GM23338 (cell line): ENCODE results near the gene TAF11L11. TPM values are rescaled to one million over a fixed set of nuclear protein-coding genes. Genes with fewer than 3 reads are reported as not detected.
"Not testable (repeated sequence)": the region's sequence is repeated elsewhere in the genome, so short reads cannot be mapped to it uniquely, and the experiment has no call there.

Experiments
- ATAC-seq: fragments of 200-7000 bp; cut with Tn5 transposase; 3 replicates; pipeline ENCODE4 v1.9.1; 2020
- DNase-seq: peaks from one replicate; pipeline ENCODE4 v3.0.0-alpha.2; 2015; ENCODE audit warnings: low spot score
- H2AFZ ChIP-seq: fragments of 200-600 bp; sonication (generic); 2 replicates; pipeline ENCODE4 v1.8.0; 2016; ENCODE audit warnings: antibody characterized with exemption, mild to moderate bottlenecking, moderate library complexity
- H3F3A ChIP-seq: fragments of 200-600 bp; sonication (generic); replicated peaks from 2 replicates; pipeline ENCODE4 v1.8.0; 2017; ENCODE audit warnings: antibody characterized with exemption, mixed run types, low read depth
- H3K27ac ChIP-seq: fragments of 200-600 bp; sonication (generic); 2 replicates; pipeline ENCODE4 v1.6.1; 2016; ENCODE audit warnings: low read depth
- H3K27me3 ChIP-seq: fragments of 200-600 bp; sonication (generic); 2 replicates; pipeline ENCODE4 v1.8.0; 2016; ENCODE audit warnings: mild to moderate bottlenecking, mixed run types, moderate library complexity; ENCODE audit not compliant: insufficient read depth
- H3K36me3 ChIP-seq: fragments of 200-600 bp; sonication (generic); 2 replicates; pipeline ENCODE4 v1.8.0; 2016; ENCODE audit warnings: mild to moderate bottlenecking; ENCODE audit not compliant: insufficient read depth
- H3K4me1 ChIP-seq: fragments of 200-600 bp; sonication (generic); 2 replicates; pipeline ENCODE4 v1.8.0; 2016; ENCODE audit warnings: mild to moderate bottlenecking, moderate library complexity; ENCODE audit not compliant: insufficient read depth
- H3K4me2 ChIP-seq: fragments of 200-600 bp; sonication (generic); 2 replicates; pipeline ENCODE4 v1.7.1; 2017; ENCODE audit warnings: mixed run types
- H3K4me3 ChIP-seq: fragments of 200-600 bp; sonication (generic); 2 replicates; pipeline ENCODE4 v1.6.1; 2016; ENCODE audit warnings: mixed run types
- H3K79me2 ChIP-seq: fragments of 200-600 bp; sonication (generic); replicated peaks from 2 replicates; pipeline ENCODE4 v1.8.0; 2017; ENCODE audit warnings: mild to moderate bottlenecking; ENCODE audit not compliant: insufficient read depth
- H3K9me2 ChIP-seq: fragments of 200-600 bp; sonication (generic); 2 replicates; pipeline ENCODE4 v1.8.0; 2017; ENCODE audit not compliant: insufficient read depth
- H4K20me1 ChIP-seq: fragments of 200-600 bp; sonication (generic); replicated peaks from 2 replicates; pipeline ENCODE4 v1.8.0; 2017; ENCODE audit warnings: mild to moderate bottlenecking; ENCODE audit not compliant: insufficient read depth
- H3K27ac Mint-ChIP-seq: 2 replicates; pipeline ENCODE4 v1.8.0; 2020; ENCODE audit warnings: inconsistent platforms, mild to moderate bottlenecking, moderate library complexity, mixed read lengths
- H3K27me3 Mint-ChIP-seq: 3 replicates; pipeline ENCODE4 v1.8.0; 2022; ENCODE audit warnings: low read depth, mild to moderate bottlenecking, moderate library complexity, mixed read lengths, inconsistent platforms; ENCODE audit not compliant: insufficient read depth, poor library complexity
- H3K36me3 Mint-ChIP-seq: 3 replicates; pipeline ENCODE4 v1.8.0; 2021; ENCODE audit warnings: low read depth, mild to moderate bottlenecking, inconsistent platforms, moderate library complexity, mixed read lengths
- H3K4me1 Mint-ChIP-seq: 3 replicates; pipeline ENCODE4 v1.8.0; 2020; ENCODE audit warnings: mild to moderate bottlenecking, inconsistent platforms, mixed read lengths
- H3K4me3 Mint-ChIP-seq: 3 replicates; pipeline ENCODE4 v1.8.0; 2021; ENCODE audit warnings: moderate library complexity, mild to moderate bottlenecking, inconsistent platforms, mixed read lengths
- H3K9me3 Mint-ChIP-seq: 3 replicates; pipeline ENCODE4 v1.8.0; 2020; ENCODE audit warnings: moderate library complexity, mild to moderate bottlenecking, inconsistent platforms, mixed read lengths
- long read RNA-seq: library from polyadenylated mRNA; unstranded; transcript quantifications from one replicate; pipeline ENCODE4 v2.0.0, GENCODE V29; 2020; ENCODE audit not compliant: unreplicated experiment
- polyA plus RNA-seq: library from polyadenylated mRNA; unstranded; fragments of >200 nt; fragmentation: Nextera tagmentation; extraction: Ambion mirVana; gene quantifications from 2 replicates; pipeline ENCODE4 v1.2.1, GENCODE V29; 2016
- total RNA-seq: library from RNA; depleted of rRNA; stranded (reverse); fragments of >200 nt; shearing (Covaris generic); gene quantifications from 2 replicates; pipeline ENCODE4 v1.2.3, GENCODE V29; 2014; rRNA removed

TAF11L11 gene
- total RNA-seq (0.21 and 1.6 TPM in 2 replicates), polyA plus RNA-seq (not detected in 2 replicates)
- long read RNA-seq: 0 reads

DNA sequence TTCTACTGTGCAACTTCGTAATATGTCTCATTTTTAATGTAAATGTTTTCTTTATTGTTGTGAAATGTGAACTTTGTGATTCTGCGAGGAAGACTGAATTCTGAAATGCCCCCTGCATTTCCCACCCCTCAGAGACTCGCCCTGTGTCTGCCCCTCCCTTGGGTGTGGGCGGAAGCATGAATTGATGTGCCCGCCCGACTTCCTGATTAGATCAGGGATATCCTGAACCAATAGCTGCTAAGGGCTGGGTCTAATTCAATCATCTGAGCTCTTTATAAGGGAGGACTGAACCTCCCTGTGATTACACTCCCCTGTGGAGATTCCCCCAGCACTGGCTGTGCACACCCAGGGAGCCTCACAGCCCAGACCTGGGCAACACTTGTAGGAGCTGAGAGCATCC is at the start of gene TAF11L11:
Gene TAF11L11, plus strand, starts transcription at position 304 of the 400 bp plus-strand sequence.
- not testable (repeated sequence) for H3K27ac Mint-ChIP-seq, ATAC-seq, H3K4me1 Mint-ChIP-seq, H3K79me2 ChIP-seq, H4K20me1 ChIP-seq, H3K4me3 ChIP-seq, H3K9me3 Mint-ChIP-seq, H3K4me2 ChIP-seq, H3K27me3 ChIP-seq, H3K27ac ChIP-seq, DNase-seq, H3K9me2 ChIP-seq, H3F3A ChIP-seq, H3K4me3 Mint-ChIP-seq, H3K4me1 ChIP-seq, H3K27me3 Mint-ChIP-seq, H2AFZ ChIP-seq, H3K36me3 ChIP-seq, H3K36me3 Mint-ChIP-seq

DNA sequence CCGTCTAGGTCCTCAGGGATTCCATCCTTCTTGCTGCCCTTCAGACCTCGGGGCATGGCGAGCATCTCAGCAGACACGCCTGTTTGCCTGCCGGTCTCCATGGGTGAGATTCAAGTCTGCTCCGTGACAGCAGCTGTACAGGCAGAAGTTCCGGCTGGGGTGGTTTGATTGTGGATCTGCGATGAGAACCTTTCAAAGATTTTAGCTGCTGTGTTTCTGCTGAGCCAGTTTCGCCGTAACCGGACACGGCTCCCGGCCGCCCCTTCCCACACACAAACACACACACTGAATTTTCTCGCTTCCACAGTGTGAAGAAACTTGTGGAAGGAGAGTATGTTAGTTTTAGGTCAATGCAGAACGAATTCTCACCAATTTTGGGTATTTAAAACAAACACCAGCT is 18.3 kb upstream of the TAF11L11 start, which contains the start of gene TAF11L7:
Gene TAF11L7, minus strand, starts transcription at position 101 of the 400 bp plus-strand sequence.
- H3K4me1 Mint-ChIP-seq, H3K4me3 ChIP-seq, H3K9me2 ChIP-seq, H3K27ac ChIP-seq, H3K36me3 Mint-ChIP-seq, DNase-seq, H3K27ac Mint-ChIP-seq, H2AFZ ChIP-seq, H3K4me2 ChIP-seq, H3K4me1 ChIP-seq, H3K27me3 Mint-ChIP-seq, H4K20me1 ChIP-seq, H3K36me3 ChIP-seq, H3K27me3 ChIP-seq, H3K79me2 ChIP-seq, ATAC-seq, H3K9me3 Mint-ChIP-seq, H3K4me3 Mint-ChIP-seq, H3F3A ChIP-seq: not testable (repeated sequence)

DNA sequence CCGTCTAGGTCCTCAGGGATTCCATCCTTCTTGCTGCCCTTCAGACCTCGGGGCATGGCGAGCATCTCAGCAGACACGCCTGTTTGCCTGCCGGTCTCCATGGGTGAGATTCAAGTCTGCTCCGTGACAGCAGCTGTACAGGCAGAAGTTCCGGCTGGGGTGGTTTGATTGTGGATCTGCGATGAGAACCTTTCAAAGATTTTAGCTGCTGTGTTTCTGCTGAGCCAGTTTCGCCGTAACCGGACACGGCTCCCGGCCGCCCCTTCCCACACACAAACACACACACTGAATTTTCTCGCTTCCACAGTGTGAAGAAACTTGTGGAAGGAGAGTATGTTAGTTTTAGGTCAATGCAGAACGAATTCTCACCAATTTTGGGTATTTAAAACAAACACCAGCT is 13.1 kb upstream of the TAF11L11 start, which contains the start of gene TAF11L8:
Gene TAF11L8, minus strand, starts transcription at position 101 of the 400 bp plus-strand sequence.
- not testable (repeated sequence) for H3K27ac Mint-ChIP-seq, H3K79me2 ChIP-seq, DNase-seq, H4K20me1 ChIP-seq, H3K4me1 ChIP-seq, H3K4me1 Mint-ChIP-seq, H3K27me3 ChIP-seq, H2AFZ ChIP-seq, H3F3A ChIP-seq, ATAC-seq, H3K9me3 Mint-ChIP-seq, H3K9me2 ChIP-seq, H3K4me2 ChIP-seq, H3K4me3 ChIP-seq, H3K27ac ChIP-seq, H3K4me3 Mint-ChIP-seq, H3K36me3 ChIP-seq, H3K27me3 Mint-ChIP-seq, H3K36me3 Mint-ChIP-seq

DNA sequence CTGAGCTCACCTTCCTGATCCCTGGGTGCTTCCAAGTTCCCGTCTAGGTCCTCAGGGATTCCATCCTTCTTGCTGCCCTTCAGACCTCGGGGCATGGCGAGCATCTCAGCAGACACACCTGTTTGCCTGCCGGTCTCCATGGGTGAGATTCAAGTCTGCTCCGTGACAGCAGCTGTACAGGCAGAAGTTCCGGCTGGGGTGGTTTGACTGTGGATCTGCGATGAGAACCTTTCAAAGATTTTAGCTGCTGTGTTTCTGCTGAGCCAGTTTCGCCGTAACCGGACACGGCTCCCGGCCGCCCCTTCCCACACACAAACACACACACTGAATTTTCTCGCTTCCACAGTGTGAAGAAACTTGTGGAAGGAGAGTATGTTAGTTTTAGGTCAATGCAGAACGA is 9.7 kb upstream of the TAF11L11 start, which contains the start of gene TAF11L9:
Gene TAF11L9, minus strand, starts transcription at position 140 of the 400 bp plus-strand sequence.
- H3K79me2 ChIP-seq, H3K36me3 ChIP-seq, H3K36me3 Mint-ChIP-seq, H3K4me3 ChIP-seq, H3K9me2 ChIP-seq, H3K27ac Mint-ChIP-seq, H3K27me3 ChIP-seq, H3K4me1 Mint-ChIP-seq, H3K27me3 Mint-ChIP-seq, H3K4me2 ChIP-seq, DNase-seq, H3K4me3 Mint-ChIP-seq, H3K9me3 Mint-ChIP-seq, H2AFZ ChIP-seq, H3F3A ChIP-seq, ATAC-seq, H3K27ac ChIP-seq, H4K20me1 ChIP-seq, H3K4me1 ChIP-seq: not testable (repeated sequence)

DNA sequence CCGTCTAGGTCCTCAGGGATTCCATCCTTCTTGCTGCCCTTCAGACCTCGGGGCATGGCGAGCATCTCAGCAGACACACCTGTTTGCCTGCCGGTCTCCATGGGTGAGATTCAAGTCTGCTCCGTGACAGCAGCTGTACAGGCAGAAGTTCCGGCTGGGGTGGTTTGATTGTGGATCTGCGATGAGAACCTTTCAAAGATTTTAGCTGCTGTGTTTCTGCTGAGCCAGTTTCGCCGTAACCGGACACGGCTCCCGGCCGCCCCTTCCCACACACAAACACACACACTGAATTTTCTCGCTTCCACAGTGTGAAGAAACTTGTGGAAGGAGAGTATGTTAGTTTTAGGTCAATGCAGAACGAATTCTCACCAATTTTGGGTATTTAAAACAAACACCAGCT is 6.3 kb upstream of the TAF11L11 start, which contains the start of gene TAF11L10:
Gene TAF11L10, minus strand, starts transcription at position 101 of the 400 bp plus-strand sequence.
- H3K4me3 ChIP-seq, H4K20me1 ChIP-seq, H3K36me3 ChIP-seq, H3K27ac ChIP-seq, H3K9me3 Mint-ChIP-seq, ATAC-seq, H3K36me3 Mint-ChIP-seq, H3K9me2 ChIP-seq, H3F3A ChIP-seq, H3K4me1 ChIP-seq, H3K79me2 ChIP-seq, H3K27me3 Mint-ChIP-seq, H3K27me3 ChIP-seq, DNase-seq, H3K4me3 Mint-ChIP-seq, H2AFZ ChIP-seq, H3K27ac Mint-ChIP-seq, H3K4me2 ChIP-seq, H3K4me1 Mint-ChIP-seq: not testable (repeated sequence)
